Esophagus muscularis mucosa (tissue), 4 donors: ENCODE results near the gene ZNF283. TPM values are rescaled to one million over a fixed set of nuclear protein-coding genes. Genes with fewer than 3 reads are reported as not detected.
A peak's percentile ranks its signal among the peaks of the same experiment; 100 is the strongest.

Source experiments
- DNase-seq: peaks from one replicate; pipeline ENCODE4 v3.0.0-alpha.2; 2017; ENCODE audit errors: extremely low spot score
- H3K27ac ChIP-seq, 4 donors: fragments of 200-600 bp; sonication (generic); replicated peaks in 1 of 4; 1 replicate in 3 of 4; 2 replicates in 1 of 4; pipeline ENCODE4 v1.5.1; 2016 to 2019; ENCODE audit warnings: mild to moderate bottlenecking in 1 of 4
- H3K27me3 ChIP-seq, 4 donors: fragments of 200-600 bp; sonication (generic); one replicate each; pipeline versions ENCODE4 v1.5.1 to v1.6.0; 2016 to 2019
- H3K36me3 ChIP-seq, 4 donors: fragments of 200-600 bp; sonication (generic); one replicate each; pipeline ENCODE4 v1.5.1; 2016 to 2019
- H3K4me1 ChIP-seq, 4 donors: fragments of 200-600 bp; sonication (generic); one replicate each; pipeline ENCODE4 v1.5.1; 2016 to 2019
- H3K4me3 ChIP-seq, 4 donors: fragments of 200-600 bp; sonication (generic); 1 replicate in 2 of 4; 2 replicates in 2 of 4; pipeline ENCODE4 v1.5.1; 2016 to 2019; ENCODE audit warnings: mild to moderate bottlenecking in 4 of 4, moderate library complexity in 1 of 4
- H3K9me3 ChIP-seq, 4 donors: fragments of 200-600 bp; sonication (generic); 1 replicate in 3 of 4; 2 replicates in 1 of 4; pipeline ENCODE4 v1.5.1; 2016 to 2019
- EP300 ChIP-seq: sonication (generic); formaldehyde crosslinking; IDR thresholded peaks from one replicate; pipeline ENCODE4 v1.6.1; 2017; ENCODE audit warnings: antibody characterized with exemption
- POLR2A ChIP-seq: fragments of 450-650 bp; IDR thresholded peaks from one replicate; pipeline ENCODE4 v1.6.1; 2017; ENCODE audit warnings: antibody characterized with exemption, moderate library complexity, mild to moderate bottlenecking, low read depth
- POLR2AphosphoS5 ChIP-seq, 2 donors: sonication (generic); formaldehyde crosslinking; IDR thresholded peaks; one replicate each; pipeline ENCODE4 v1.6.1; 2017; ENCODE audit warnings: antibody characterized with exemption in 2 of 2
- WGBS: methylation state at CpG from one replicate; pipeline ENCODE4 v1.1.5; 2018; 5-methylcytosine and 5-hydroxymethylcytosine counted together
- intact Hi-C: fragments of 100-400 bp; cut with DNase I; formaldehyde crosslinking; loops from one replicate; pipeline ENCODE4 v1.15.1; 2023
- total RNA-seq, 4 donors: library from RNA; depleted of rRNA; stranded (reverse); fragments of >200 nt; gene quantifications; one replicate each; pipeline versions ENCODE4 v1.1.0 to v1.2.1, GENCODE V29; 2016
- TF ChIP-seq, protein P1 (sequence below), 3 experiments: fragments of 200-600 bp in 2 of 3; fragments of 450-650 bp in 1 of 3; sonication (generic) in 2 of 3; IDR thresholded peaks; one replicate each; pipeline ENCODE4 v1.5.1; 2017 to 2019; ENCODE audit warnings: antibody characterized with exemption in 3 of 3, mild to moderate bottlenecking in 2 of 3, moderate library complexity in 1 of 3

ZNF283 gene
- total RNA-seq, 4 donors from 2014 or later = 6.4 to 11.5 (median 7.5) TPM

DNA sequence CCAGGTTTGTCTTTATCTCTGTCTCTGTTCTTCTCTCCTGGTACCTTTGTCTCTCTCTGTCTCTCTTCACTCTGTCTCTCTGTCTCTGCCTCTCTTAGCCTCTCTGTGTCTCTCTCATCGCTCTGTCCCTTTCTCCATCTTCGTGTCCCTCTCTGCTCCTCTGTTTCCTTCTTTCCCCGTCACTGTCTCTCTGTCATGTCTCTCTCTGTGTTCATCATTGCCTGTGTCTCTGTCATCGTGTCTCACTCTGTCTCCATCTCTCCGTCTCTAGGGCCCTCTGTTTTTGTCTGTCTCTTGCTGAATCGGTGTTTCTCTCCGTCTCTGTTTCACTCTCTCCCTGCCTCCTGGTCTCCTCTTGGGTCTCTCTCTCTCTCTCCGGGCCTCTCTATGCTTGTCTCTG is 43.5 kb upstream of the ZNF283 start:
- Histone ChIP-seq H3K9me3 (no peaks in the 10 kb centered on the region), H3K27ac (no peak overlapping the region), H3K27me3 (peaks cover 0 to 60% (median 0%) of the 10 kb centered on the region in 4 donors), H3K4me3 (no peak overlapping the region), H3K36me3 (no peaks in the 10 kb centered on the region), H3K4me1 (peaks cover 8 to 34% (median 22%) of the 10 kb centered on the region in 4 donors)
- no peak for TF ChIP-seq POLR2A
- no peak for TF ChIP-seq EP300
- TF ChIP-seq POLR2AphosphoS5 (IDR thresholded peaks at IDR 0.05) = no peak
- TF ChIP-seq, protein P1, sequence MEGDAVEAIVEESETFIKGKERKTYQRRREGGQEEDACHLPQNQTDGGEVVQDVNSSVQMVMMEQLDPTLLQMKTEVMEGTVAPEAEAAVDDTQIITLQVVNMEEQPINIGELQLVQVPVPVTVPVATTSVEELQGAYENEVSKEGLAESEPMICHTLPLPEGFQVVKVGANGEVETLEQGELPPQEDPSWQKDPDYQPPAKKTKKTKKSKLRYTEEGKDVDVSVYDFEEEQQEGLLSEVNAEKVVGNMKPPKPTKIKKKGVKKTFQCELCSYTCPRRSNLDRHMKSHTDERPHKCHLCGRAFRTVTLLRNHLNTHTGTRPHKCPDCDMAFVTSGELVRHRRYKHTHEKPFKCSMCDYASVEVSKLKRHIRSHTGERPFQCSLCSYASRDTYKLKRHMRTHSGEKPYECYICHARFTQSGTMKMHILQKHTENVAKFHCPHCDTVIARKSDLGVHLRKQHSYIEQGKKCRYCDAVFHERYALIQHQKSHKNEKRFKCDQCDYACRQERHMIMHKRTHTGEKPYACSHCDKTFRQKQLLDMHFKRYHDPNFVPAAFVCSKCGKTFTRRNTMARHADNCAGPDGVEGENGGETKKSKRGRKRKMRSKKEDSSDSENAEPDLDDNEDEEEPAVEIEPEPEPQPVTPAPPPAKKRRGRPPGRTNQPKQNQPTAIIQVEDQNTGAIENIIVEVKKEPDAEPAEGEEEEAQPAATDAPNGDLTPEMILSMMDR (IDR thresholded peaks at IDR 0.05) = no peak
- intact Hi-C loops = no loop called here
- DNase-seq = no peak
- WGBS = 96% methylated on average over 8 of the region's 8 CpGs

DNA sequence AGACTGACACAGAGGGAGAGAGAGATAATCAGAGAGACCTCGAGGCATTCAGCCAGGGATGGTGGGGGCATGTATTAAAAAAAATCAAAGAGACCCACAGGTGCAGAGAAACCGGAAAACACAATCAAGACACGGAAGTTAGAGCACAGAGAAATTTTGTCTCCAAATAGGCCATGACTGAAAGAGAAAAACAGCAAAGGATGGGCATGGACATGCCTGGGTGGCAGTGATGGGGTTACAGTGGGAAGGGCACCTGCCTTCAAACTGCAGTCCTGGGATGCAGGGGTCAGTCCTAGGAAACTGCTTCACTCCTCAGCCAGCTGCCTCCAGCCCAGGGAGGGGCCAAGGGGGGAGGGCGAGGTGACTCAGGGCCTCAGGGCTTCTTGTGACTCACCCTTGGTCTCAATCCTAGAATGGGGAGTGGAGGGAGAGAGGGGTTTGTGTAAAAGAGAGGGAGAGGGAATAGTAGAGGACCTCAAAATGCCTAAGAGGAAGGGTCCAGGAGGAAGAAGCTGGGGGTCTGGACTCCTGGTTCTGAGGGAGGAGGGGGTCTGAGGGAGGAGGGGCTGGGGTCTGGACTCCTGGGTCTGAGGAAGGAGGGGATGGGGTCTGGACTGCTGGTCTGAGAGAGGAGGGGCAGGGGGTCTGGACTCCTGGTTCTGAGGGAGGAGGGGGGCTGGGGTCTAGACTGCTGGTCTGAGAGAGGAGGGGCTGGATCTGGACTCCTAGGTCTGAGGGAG is 42.7 kb upstream of the ZNF283 start:
- intact Hi-C loops = no loop called here
- DNase-seq = no peak
- H3K4me1 ChIP-seq = peaks cover 8 to 27% (median 17%) of the 10 kb centered on the region in 4 donors
- WGBS = 57% methylated on average over 4 of the region's 4 CpGs
- H3K4me3 ChIP-seq = no peak overlapping the region
- no peaks in the 10 kb centered on the region for H3K9me3 ChIP-seq
- peaks cover 0 to 60% (median 0%) of the 10 kb centered on the region in 4 donors for H3K27me3 ChIP-seq
- no peak for TF ChIP-seq POLR2A
- no peak for TF ChIP-seq POLR2AphosphoS5 (IDR thresholded peaks at IDR 0.05)
- TF ChIP-seq, protein P1 (IDR thresholded peaks at IDR 0.05) = no peak
- TF ChIP-seq EP300 = no peak
- H3K27ac ChIP-seq = peak overlapping the region in 2 of 4 donors; percentile 34 to 54
- H3K36me3 ChIP-seq = no peaks in the 10 kb centered on the region

DNA sequence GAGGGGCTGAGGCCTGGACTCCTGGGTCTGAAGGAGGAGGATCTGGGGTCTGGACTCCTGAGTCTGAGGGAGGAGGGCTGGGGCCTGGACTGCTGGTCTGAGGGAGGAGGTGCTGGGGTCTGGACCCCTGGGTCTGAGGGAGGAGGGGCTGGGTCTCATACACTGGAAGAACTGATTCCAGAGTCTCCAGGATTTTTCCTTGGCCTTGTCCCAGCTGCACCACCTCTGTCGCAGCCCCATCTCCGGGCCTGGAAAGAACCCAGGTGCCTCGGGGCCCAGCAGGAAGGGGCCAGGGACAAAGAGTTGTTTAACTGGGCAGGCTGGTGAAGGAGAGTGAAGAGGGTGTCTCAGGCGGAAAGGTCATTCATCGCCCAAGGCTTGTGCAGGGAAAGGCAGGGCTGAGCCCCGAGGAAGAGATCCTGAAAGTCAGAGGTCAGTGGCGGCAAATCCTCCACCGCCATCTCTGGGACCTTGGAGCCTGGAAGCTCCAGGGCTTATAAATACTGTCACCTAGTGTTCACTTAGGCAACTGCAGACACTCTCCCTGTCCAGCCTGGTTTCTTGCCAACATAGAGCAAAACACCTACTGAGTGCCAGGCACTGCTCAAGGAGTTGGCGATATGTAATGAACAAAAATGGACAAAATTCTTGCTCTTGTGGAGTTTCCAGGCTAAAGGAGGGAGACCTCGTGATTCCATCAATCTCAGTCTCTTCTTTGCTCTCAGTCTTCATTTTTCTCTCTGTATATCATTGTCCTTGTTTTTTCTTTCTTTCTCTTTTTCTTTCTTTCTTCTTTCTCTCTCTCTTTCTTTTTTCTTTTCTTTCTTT is 41.9 kb upstream of the ZNF283 start:
- Histone ChIP-seq H3K9me3 (no peaks in the 10 kb centered on the region), H3K4me3 (peak overlapping the region in 2 of 4 donors; percentile 2 to 35), H3K36me3 (no peaks in the 10 kb centered on the region), H3K4me1 (peaks cover 8 to 19% (median 15%) of the 10 kb centered on the region in 4 donors), H3K27me3 (peaks cover 0 to 52% (median 0%) of the 10 kb centered on the region in 4 donors), H3K27ac (peak overlapping the region in 2 of 4 donors; percentile 34 to 54)
- intact Hi-C loops = loop anchor here (1.0 kb wide), 1 partner anchor 40 kb away; no protein-coding TSS in a partner anchor
- DNase-seq = no peak
- WGBS = 21% methylated on average over 10 of the region's 10 CpGs
- TF ChIP-seq, protein P1 (IDR thresholded peaks at IDR 0.05) = peak; percentile 92 to 98 (median 94)
- TF ChIP-seq POLR2A (no peak), POLR2AphosphoS5 (IDR thresholded peaks at IDR 0.05) (peak in 1 of 2 donors; percentile 49), EP300 (no peak)

DNA sequence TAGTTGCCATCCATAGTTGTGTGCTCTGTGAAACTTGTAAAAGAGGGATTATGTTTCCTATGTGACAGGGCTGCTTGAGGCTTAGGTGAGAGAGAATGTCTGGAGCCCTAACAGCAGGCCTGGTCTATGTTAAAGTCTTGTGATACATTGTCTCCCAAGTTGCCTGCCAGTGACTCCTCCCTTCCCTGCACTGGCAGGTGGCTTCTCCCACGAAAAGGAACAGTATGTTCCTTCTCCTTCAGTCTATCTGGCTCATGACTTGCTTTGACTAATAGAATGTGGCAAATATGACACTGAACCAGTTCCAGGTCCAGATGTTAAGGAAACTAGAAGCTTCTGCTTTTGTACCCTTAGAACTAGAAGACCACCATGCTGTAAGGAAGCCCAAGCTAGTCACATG is 40.5 kb upstream of the ZNF283 start:
- H3K9me3 ChIP-seq = no peaks in the 10 kb centered on the region
- 50% methylated on average over 1 of the region's 1 CpG for WGBS
- H3K27ac ChIP-seq = no peak overlapping the region
- no peaks in the 10 kb centered on the region for H3K36me3 ChIP-seq
- peaks cover 8 to 14% (median 11%) of the 10 kb centered on the region in 4 donors for H3K4me1 ChIP-seq
- no peak overlapping the region for H3K4me3 ChIP-seq
- intact Hi-C loops = no loop called here
- peaks cover 0 to 47% (median 0%) of the 10 kb centered on the region in 4 donors for H3K27me3 ChIP-seq
- TF ChIP-seq POLR2A (no peak), EP300 (no peak), POLR2AphosphoS5 (IDR thresholded peaks at IDR 0.05) (no peak)
- TF ChIP-seq, protein P1 (IDR thresholded peaks at IDR 0.05) = no peak
- no peak for DNase-seq
